NCI-H1048 (cell line): ENCODE results near the gene ELK4.

ENCODE experiments used
- DNase-seq: peaks from one replicate; lab custom pipeline; 2025; lab: John Stamatoyannopoulos, UW

ELK4 gene

GRCh38 chr1:205631768-205632668 is at the start of gene ELK4:
TSS of gene ELK4 (minus strand) at chr1:205632011. CDS start at chr1:205623882, 8,129 bp downstream.
- DNase-seq: peak; percentile 100

GRCh38 chr1:205681364-205681763 is 49.6 kb upstream of the ELK4 start:
- no peak for DNase-seq

- DNase-seq: no peak
These were observed 48.5 kb upstream of the ELK4 start, which contains the start of gene SLC45A3 for GRCh38 chr1:205680073-205680851. TSS of gene SLC45A3 (minus strand) at chr1:205680509. CDS start at chr1:205664656, 15,853 bp downstream.

- DNase-seq: no peak
These were observed 46.7 kb upstream of the ELK4 start for GRCh38 chr1:205678286-205679111.

GRCh38 chr1:205677167-205677566 is 45.4 kb upstream of the ELK4 start:
- DNase-seq: no peak

GRCh38 chr1:205676597-205676996 is 44.8 kb upstream of the ELK4 start:
- no peak for DNase-seq

GRCh38 chr1:205676002-205676401 is 44.2 kb upstream of the ELK4 start:
- DNase-seq: no peak

GRCh38 chr1:205675247-205675646 is 43.4 kb upstream of the ELK4 start:
- DNase-seq: no peak

- no peak for DNase-seq
These were observed 41.2 kb upstream of the ELK4 start for GRCh38 chr1:205672970-205673369.

GRCh38 chr1:205672395-205672889 is 40.6 kb upstream of the ELK4 start:
- DNase-seq: no peak

- no peak for DNase-seq
These were observed 39.0 kb upstream of the ELK4 start for GRCh38 chr1:205670611-205671430.

GRCh38 chr1:205670150-205670446 is 38.3 kb upstream of the ELK4 start:
- no peak for DNase-seq

- DNase-seq: no peak
These were observed 37.7 kb upstream of the ELK4 start for GRCh38 chr1:205669341-205670149.

- DNase-seq: no peak
These were observed 37.1 kb upstream of the ELK4 start for GRCh38 chr1:205668951-205669340.

GRCh38 chr1:205667909-205668643 is 36.3 kb upstream of the ELK4 start:
- DNase-seq: no peak

- DNase-seq: no peak
These were observed 34.8 kb upstream of the ELK4 start for GRCh38 chr1:205666372-205667166.

GRCh38 chr1:205665201-205666045 is 33.6 kb upstream of the ELK4 start:
- no peak for DNase-seq
